H7 (cell line): ENCODE results near the gene TMEM255B. TPM values are rescaled to one million over a fixed set of nuclear protein-coding genes. Genes with fewer than 3 reads are reported as not detected.

Experiments
- DNase-seq: peaks from one replicate; pipeline ENCODE4 v3.0.0; 2012
- H3K27me3 ChIP-seq: 2 replicates; pipeline ENCODE4 v1.6.0; 2011; ENCODE audit warnings: mild to moderate bottlenecking, low read length; ENCODE audit not compliant: control insufficient read depth, insufficient read depth
- H3K36me3 ChIP-seq: replicated peaks from 2 replicates; pipeline ENCODE4 v1.5.1; 2011; ENCODE audit warnings: low read length; ENCODE audit not compliant: control insufficient read depth, insufficient read depth
- H3K4me3 ChIP-seq: 2 replicates; pipeline ENCODE4 v1.5.1; 2011; ENCODE audit warnings: low read depth, mild to moderate bottlenecking, control low read depth, low read length, moderate library complexity; ENCODE audit not compliant: insufficient read depth
- total RNA-seq: library from RNA; depleted of rRNA; stranded (reverse); fragments of >200 nt; shearing (Covaris generic); gene quantifications from 2 replicates; pipeline ENCODE4 v1.2.3, GENCODE V29; 2014

The TMEM255B gene
- total RNA-seq, 1 experiment from 2014 or later, result 2.7 TPM

DNA sequence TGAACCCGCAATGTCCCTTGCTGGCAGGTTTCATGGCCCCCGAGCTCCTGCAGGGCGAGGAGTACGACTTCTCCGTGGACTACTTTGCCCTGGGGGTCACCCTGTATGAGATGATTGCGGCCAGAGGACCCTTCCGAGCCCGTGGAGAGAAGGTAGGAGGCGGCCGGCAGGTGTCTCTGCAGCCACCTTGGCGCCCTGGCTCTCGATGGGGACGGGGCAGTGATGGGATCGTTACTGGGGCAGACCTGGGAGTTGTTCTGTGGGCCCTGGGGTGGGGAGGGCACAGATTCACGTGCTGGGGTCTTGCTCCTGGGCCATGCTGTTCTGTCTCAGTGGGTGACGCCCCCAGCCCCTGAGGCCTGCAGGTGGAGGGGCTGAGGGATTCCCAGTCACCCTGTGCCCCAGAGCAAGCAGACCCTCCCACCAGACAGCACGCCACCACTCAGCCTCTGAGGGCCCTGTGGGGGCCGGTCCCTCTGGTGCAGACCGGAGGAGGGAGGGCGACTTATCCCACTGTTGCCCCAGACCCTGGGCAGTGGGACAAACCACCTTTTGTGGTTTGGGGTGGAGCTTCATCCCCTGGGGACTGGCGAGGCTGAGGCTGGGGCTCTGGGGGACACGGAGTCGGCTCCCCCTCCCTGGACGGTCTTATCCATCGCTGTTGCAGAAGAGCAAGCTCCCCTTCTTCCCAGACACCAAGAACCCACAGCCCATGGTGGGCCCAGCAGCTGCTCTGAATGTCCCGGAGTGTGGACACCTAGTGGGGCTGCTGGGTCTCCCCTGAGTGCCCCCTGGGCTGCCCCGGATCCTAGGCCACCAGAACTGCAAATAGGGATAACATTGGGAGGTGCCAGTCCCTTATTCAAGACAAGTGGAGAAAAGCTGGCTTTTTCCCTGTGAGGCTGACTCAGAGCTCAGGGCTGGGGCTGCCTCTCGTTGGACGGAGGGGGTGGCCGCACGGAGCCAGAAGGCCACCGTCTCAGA lies 27.5 kb upstream of the TMEM255B start:
- Histone ChIP-seq H3K27me3 (no peaks in the 10 kb centered on the region), H3K4me3 (no peak overlapping the region), H3K36me3 (no peaks in the 10 kb centered on the region)
- peak; percentile 83 for DNase-seq

DNA sequence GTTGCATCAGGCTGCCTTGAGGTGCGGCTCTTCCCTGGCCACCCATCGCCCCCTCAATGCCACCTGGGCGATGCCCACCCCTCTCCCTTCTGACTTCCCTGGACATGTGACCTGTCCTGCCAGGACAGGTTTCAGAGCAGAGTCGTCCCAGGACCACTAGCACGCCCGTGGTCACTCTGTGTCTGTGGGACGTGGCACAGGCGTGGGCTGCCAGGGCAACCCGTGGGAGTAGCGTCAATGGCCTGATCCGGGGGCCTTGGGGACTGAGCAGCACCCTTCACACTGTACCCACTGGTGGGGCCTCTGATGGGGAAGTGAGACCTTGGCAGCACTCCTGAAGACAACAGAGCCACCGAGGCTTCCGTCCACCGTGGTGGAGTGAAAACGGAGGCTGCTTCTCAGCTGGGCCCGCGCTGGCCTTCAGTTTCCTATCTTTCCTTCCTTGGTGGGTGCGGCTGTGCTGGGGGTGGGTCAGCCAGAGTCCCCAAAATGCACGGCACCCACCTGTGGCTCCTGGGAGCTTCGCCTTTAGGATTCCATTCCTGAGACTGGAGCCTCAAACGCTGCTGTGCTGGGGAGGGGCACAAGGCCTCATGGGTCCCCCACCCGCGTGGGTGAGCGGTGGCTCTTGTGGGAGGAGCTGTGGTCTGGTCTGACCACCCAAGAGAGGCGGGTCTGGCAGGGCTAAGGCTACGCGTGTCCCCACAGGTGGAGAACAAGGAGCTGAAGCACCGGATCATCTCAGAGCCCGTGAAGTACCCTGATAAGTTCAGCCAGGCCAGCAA lies 26.7 kb upstream of the TMEM255B start:
- peak; percentile 61 for DNase-seq
- Histone ChIP-seq H3K4me3 (no peak overlapping the region), H3K36me3 (no peaks in the 10 kb centered on the region), H3K27me3 (no peaks in the 10 kb centered on the region)

DNA sequence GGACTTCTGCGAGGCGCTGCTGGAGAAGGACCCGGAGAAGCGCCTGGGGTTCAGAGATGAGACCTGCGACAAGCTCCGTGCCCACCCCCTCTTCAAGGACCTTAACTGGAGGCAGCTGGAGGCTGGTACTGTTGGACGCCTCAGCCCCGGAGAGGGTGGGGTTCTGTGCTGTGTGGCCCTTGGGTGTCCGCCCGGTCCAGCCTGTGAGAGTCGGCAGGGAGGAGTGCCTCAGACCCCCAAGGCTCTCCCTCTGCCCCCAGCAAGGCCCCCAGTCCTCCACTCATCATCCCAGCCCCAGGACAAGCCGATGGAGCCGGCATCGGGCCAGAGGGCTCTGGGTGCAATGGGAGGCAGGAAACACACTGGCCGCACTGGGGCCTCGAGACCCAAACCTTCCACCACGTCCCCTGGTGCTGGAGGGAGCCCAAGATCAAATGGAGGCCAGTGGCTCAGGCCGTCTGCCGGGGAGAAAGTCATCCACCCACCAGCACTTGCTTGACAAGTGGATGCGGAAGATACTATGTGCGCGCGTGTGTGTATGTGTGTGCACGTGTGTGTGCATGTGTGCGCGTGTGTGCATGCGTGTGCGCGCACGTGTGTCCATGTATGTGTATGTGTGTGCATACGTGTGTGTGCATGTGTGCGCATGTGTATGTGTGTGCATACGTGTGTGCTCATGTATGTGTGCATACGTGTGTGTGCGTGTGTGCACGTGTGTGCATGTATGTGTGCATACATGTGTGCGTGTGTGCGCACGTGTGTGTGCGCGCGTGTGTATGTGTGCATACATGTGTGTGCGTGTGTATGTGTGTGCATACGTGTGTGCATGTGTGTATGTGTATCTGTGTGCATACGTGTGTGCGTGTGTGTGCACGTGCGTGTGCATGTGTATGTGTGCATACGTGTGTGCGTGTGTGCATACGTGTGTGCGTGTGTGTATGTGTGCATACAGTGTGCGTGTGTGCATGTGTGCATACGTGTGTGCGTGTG lies 25.8 kb upstream of the TMEM255B start:
- H3K4me3 ChIP-seq, result no peak overlapping the region
- no peaks in the 10 kb centered on the region for H3K27me3 ChIP-seq
- DNase-seq, result peak; percentile 81
- no peaks in the 10 kb centered on the region for H3K36me3 ChIP-seq

DNA sequence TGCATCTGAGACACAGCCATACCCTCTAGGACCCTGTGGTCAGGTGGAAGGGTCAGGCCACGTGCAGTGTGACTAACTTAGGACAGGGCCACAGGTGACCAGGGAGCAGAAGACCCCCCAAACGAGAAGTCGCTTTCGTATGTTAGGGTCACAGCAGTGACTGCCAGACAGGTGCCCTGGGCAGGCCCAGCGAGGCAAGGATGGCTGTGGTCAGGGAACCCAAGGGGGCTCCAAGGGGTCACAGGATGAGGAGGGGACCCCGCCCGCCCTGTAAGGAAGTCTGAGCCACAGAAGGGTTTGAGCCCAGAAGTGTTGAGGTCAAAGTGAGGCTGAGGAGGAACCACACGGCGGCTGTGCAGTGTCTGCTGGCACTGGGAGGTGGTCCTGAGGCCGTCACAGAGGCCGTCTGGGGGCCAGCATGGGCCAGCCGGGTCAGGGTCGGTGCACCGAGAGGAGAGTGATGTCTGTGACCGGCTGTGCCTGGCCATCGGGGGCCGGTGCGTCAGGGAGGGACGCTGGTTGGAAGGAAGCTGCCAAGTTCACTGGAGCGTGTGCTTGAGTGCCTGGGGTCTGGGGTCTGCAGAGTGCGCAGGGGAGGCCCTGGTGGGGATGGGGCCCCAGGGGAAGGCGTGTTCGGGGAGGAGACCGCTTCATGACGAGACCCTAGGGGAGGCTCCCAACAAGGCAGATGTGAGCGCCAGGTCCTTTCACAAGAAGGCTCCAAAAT lies 24.8 kb upstream of the TMEM255B start:
- Histone ChIP-seq H3K4me3 (no peak overlapping the region), H3K27me3 (no peaks in the 10 kb centered on the region), H3K36me3 (no peaks in the 10 kb centered on the region)
- DNase-seq, result peak; percentile 65

DNA sequence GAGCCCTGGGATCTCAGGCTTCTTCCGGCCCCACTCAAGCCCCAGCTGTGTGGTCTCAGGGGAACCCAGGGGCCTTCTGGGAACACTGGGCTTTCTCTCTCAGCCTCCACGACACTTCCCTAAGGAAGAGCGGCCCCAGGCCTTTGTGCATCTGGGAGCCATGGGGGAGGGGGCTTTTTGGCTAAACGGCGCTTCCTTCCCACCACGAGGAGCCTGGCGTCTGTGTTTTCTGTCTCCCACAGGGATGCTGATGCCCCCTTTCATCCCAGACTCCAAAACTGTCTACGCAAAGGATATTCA lies 24.2 kb upstream of the TMEM255B start:
- Histone ChIP-seq H3K4me3 (no peak overlapping the region), H3K27me3 (no peaks in the 10 kb centered on the region), H3K36me3 (no peaks in the 10 kb centered on the region)
- no peak for DNase-seq

DNA sequence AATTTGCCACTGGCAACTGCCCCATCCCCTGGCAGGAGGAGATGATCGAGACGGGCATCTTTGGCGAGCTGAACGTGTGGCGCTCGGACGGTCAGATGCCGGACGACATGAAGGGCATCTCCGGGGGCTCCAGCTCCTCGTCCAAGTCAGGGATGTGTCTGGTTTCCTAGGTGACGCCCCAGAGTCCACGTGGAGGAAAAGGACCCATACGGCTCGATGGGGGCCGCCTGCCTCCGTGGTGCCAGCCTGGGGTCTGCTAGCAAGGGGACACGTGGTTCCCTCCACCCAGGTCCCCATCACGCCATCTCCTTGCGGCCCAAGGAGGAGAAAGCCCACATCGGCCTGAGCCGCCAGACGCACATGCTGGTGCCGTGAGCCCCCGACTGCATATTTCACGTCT lies 23.8 kb upstream of the TMEM255B start:
- no peak for DNase-seq
- Histone ChIP-seq H3K27me3 (no peaks in the 10 kb centered on the region), H3K36me3 (no peaks in the 10 kb centered on the region), H3K4me3 (no peak overlapping the region)

DNA sequence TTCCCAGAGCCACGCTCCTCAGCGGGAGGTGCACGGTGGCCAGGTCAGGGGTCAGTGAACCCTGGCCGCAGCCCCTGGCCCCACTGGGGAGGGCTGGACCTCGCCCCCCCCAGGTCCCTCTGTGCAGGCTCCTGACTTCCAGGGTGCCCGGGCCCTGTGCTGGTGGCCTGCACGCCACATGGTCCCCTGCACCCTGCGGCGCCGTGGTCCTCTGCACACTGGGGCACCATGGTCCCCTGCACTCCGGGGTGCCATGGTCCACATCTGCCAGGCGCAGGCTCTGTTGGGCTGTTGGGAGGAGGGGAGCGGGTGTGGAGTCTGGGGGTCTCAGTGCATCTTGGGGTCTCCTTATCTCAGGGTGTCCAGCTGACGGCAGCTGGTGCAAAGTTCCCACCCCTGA lies 23.3 kb upstream of the TMEM255B start:
- Histone ChIP-seq H3K4me3 (no peak overlapping the region), H3K36me3 (no peaks in the 10 kb centered on the region), H3K27me3 (no peaks in the 10 kb centered on the region)
- DNase-seq, result no peak

DNA sequence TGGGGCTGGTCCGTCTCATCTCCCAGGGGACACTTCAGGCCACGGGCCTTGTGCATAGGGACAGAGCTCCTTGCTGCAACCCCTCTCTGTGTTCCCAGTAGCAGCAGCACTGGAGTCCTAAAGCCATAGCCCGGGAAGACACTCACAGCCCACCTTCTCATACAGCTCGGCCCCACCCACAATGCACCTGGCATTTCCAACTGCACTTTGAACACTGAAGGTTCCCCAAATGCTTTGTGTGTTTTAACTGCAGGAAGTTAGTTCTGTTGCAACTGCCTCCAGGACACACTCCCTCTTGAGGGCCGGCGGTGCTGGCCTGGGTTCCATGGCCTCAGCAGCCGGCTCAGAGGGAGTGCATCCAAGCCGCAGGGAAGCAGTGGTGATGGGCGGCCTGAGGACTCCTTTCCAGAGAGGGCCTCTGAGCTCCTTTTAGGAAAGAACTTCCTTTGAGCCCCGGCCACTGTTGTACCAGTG lies 22.7 kb upstream of the TMEM255B start:
- no peak for DNase-seq
- H3K4me3 ChIP-seq, result no peak overlapping the region
- no peaks in the 10 kb centered on the region for H3K27me3 ChIP-seq
- no peaks in the 10 kb centered on the region for H3K36me3 ChIP-seq

DNA sequence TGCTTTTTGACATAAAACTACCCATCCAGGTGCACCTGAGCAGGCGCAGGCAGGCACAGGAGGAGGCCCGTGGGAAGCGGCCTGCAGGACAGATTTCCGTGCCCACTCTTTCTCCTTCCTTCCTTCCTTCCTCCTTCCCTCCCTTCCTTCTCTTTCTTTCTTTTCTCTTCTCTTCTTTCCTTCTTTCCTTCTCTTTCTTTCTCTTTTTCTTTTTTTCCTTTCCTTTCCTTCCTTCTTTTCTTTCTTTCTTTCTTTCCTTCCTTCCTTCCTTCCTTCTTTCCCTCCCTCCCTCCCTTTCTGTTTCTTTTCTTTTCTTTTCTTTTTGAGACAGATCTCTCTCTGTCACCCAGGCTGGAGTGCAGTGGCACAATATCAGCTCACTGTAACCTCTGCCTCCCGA lies 21.2 kb upstream of the TMEM255B start:
- Histone ChIP-seq H3K27me3 (no peaks in the 10 kb centered on the region), H3K4me3 (no peak overlapping the region), H3K36me3 (no peaks in the 10 kb centered on the region)
- DNase-seq, result no peak

DNA sequence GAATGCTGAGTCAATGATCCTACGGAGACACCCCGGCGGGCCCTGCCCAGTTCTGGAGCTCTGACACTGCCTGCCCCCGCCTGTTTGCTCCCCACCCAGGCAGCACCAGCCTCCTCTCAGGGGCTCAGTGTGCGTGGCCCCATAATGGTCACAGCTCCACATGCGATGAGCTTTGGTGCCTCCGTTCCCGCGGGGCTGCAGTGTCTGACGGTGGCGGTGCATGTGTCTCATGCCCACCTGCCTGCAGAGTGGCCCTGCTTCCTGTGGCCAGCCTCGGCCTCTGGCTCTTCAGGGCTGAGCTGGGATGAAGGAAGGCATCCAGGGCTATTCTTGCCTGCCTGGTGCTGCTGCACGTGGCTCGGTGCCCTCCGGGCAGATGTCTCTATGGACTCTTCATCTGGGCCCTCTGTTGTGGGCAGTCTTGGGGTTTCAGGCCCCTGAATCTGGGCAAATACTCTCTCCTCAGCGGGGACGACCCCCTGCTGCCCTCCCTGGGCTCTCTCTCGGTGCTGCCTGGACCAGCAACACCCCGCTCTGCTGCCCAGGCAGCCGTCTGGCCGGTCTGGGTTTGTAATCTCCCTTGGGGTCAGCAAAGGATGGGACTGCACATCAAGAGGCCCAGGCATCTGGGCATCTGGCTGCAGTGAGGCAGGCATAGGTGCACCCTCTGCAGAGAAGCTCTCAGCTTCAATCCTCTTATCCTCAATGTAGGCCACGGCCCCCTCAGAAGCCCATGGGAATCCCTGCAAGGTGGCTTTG lies 19.3 kb upstream of the TMEM255B start:
- Histone ChIP-seq H3K27me3 (no peaks in the 10 kb centered on the region), H3K36me3 (no peaks in the 10 kb centered on the region), H3K4me3 (no peak overlapping the region)
- no peak for DNase-seq

DNA sequence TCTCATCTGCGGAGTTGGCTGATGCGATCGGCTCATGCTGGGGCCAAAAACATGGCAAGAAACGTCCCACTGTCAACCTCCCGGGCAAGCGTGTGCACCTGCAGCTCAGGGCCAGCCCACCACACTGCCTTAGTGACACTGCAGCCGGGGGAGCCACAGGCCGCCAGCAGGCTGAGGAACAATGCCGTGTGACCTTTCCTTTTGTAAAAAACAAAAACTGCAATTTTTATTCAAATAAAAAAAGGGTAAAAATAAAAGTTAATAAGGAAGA lies 18.8 kb upstream of the TMEM255B start:
- Histone ChIP-seq H3K36me3 (no peaks in the 10 kb centered on the region), H3K27me3 (no peaks in the 10 kb centered on the region), H3K4me3 (no peak overlapping the region)
- DNase-seq, result no peak

DNA sequence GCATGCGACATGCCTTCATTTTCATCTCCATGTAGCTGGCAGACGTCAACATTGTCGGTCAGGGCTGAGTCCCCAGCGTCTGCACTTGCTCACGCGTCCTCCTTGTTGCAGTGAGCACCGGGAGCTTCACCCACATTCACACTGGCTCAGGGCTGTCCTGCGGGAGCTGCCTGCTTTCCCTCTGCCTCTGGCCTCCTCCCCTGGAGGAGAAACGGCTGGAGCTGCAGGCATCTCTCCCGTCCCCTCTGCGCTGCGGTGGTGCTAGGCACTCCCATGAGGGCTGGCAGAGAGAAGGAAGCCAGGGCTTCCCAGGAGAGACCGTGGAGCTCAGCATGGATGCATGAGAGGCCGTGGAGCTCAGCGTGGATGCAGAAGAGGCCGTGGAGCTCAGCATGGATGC lies 18.4 kb upstream of the TMEM255B start:
- Histone ChIP-seq H3K36me3 (no peaks in the 10 kb centered on the region), H3K4me3 (no peak overlapping the region), H3K27me3 (no peaks in the 10 kb centered on the region)
- no peak for DNase-seq

DNA sequence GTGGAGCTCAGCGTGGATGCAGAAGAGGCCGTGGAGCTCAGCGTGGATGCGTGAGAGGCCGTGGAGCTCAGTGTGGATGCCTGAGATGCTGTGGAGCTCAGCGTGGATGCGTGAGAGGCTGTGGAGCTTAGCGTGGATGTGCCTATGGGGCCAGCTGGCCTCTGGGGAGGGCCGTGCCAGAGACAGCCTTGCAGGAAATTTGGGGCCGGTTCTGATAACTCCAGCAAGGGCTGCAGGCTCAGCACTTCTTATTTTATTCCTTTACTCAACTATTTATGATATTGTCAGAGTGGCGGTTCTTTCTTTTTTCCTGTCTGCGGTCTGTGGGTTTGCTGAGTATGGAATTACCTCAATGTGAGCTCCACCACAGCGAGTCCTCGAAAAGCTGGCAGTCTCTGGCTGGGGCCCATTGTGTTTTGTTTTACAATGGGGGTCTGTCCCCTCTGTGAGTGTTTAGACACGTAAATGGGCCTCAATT lies 17.8 kb upstream of the TMEM255B start:
- DNase-seq, result no peak
- no peak overlapping the region for H3K4me3 ChIP-seq
- H3K36me3 ChIP-seq, result no peaks in the 10 kb centered on the region
- no peaks in the 10 kb centered on the region for H3K27me3 ChIP-seq
